Panc1 (cell line): ENCODE results near the gene ANTXR1.

Experiments used
- POLR2AphosphoS5 ChIP-seq: IDR thresholded peaks from 2 replicates; pipeline ENCODE4 v1.6.1; 2012; ENCODE audit warnings: mild to moderate bottlenecking, low read depth, low read length, moderate library complexity
- SIN3A ChIP-seq: IDR thresholded peaks from 2 replicates; pipeline ENCODE4 v1.6.1; 2012; ENCODE audit warnings: low read depth, mild to moderate bottlenecking, low read length, moderate library complexity, borderline replicate concordance; ENCODE audit not compliant: insufficient read depth
- TCF7L2 ChIP-seq: IDR thresholded peaks from 2 replicates; pipeline ENCODE4 v1.6.1; 2011; ENCODE audit warnings: mild to moderate bottlenecking, low read depth, low read length, inconsistent platforms
- TF ChIP-seq, protein P1 (sequence below): fragments of 450-650 bp; IDR thresholded peaks from 2 replicates; pipeline ENCODE4 v1.5.1; 2017; ENCODE audit warnings: mild to moderate bottlenecking
- TF ChIP-seq, protein P2 (sequence below), 2 experiments: IDR thresholded peaks; 2 replicates each; pipeline ENCODE4 v1.6.1; 2011 to 2012; ENCODE audit warnings: low read depth in 2 of 2, control low read depth in 1 of 2, low read length in 1 of 2, mild to moderate bottlenecking in 1 of 2, moderate library complexity in 1 of 2; ENCODE audit not compliant: insufficient read depth in 1 of 2

DNA sequence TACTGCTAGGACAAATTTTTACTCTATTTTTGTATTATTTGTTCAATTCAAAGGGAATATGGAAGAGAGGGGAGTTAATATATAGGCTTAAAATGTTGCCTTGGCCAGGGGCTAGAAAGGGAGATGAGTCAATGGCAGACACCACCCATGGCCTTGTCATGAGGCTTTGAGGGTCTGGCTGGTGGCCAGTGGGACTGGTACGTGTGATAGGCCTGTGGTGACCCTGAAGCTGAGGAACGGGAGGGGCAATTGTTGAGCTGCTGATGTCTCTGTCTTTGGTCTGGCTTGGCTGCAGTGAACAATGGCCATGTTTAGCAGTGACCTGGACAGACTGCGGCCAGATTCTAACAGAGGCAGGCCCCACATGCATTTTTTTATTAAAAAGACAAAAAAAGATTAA lies 20.0 kb upstream of the ANTXR1 start:
- TF ChIP-seq, protein P1, sequence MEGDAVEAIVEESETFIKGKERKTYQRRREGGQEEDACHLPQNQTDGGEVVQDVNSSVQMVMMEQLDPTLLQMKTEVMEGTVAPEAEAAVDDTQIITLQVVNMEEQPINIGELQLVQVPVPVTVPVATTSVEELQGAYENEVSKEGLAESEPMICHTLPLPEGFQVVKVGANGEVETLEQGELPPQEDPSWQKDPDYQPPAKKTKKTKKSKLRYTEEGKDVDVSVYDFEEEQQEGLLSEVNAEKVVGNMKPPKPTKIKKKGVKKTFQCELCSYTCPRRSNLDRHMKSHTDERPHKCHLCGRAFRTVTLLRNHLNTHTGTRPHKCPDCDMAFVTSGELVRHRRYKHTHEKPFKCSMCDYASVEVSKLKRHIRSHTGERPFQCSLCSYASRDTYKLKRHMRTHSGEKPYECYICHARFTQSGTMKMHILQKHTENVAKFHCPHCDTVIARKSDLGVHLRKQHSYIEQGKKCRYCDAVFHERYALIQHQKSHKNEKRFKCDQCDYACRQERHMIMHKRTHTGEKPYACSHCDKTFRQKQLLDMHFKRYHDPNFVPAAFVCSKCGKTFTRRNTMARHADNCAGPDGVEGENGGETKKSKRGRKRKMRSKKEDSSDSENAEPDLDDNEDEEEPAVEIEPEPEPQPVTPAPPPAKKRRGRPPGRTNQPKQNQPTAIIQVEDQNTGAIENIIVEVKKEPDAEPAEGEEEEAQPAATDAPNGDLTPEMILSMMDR: no peak
- no peak for TF ChIP-seq TCF7L2
- no peak for TF ChIP-seq POLR2AphosphoS5
- TF ChIP-seq SIN3A: no peak
- TF ChIP-seq, protein P2, sequence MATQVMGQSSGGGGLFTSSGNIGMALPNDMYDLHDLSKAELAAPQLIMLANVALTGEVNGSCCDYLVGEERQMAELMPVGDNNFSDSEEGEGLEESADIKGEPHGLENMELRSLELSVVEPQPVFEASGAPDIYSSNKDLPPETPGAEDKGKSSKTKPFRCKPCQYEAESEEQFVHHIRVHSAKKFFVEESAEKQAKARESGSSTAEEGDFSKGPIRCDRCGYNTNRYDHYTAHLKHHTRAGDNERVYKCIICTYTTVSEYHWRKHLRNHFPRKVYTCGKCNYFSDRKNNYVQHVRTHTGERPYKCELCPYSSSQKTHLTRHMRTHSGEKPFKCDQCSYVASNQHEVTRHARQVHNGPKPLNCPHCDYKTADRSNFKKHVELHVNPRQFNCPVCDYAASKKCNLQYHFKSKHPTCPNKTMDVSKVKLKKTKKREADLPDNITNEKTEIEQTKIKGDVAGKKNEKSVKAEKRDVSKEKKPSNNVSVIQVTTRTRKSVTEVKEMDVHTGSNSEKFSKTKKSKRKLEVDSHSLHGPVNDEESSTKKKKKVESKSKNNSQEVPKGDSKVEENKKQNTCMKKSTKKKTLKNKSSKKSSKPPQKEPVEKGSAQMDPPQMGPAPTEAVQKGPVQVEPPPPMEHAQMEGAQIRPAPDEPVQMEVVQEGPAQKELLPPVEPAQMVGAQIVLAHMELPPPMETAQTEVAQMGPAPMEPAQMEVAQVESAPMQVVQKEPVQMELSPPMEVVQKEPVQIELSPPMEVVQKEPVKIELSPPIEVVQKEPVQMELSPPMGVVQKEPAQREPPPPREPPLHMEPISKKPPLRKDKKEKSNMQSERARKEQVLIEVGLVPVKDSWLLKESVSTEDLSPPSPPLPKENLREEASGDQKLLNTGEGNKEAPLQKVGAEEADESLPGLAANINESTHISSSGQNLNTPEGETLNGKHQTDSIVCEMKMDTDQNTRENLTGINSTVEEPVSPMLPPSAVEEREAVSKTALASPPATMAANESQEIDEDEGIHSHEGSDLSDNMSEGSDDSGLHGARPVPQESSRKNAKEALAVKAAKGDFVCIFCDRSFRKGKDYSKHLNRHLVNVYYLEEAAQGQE (IDR thresholded peaks at IDR 0.05; ENCODE audit: insufficient read depth in 1 of 2, low read depth in 2 of 2, low read length in 1 of 2): no peak
